RWPE2 (cell line): ENCODE measurements around the gene CTBP2.

ENCODE experiments used
- ATAC-seq: fragments of 200-7000 bp; cut with Tn5 transposase; 3 replicates; pipeline ENCODE4 v1.9.1; 2021; ENCODE audit warnings: low read depth
- DNase-seq: peaks from one replicate; pipeline ENCODE4 v3.0.0-alpha.2; 2020; ENCODE audit warnings: low spot score
- H3K27ac ChIP-seq: fragments of 450-650 bp; 2 replicates; pipeline ENCODE4 v1.5.1; 2017; ENCODE audit warnings: mild to moderate bottlenecking; ENCODE audit not compliant: poor library complexity, severe bottlenecking
- H3K27me3 ChIP-seq: fragments of 250-450 bp; sonication (Bioruptor Pico); 2 replicates; pipeline ENCODE4 v1.5.1; 2021; ENCODE audit warnings: mild to moderate bottlenecking, moderate library complexity; ENCODE audit not compliant: insufficient read depth, poor library complexity, severe bottlenecking
- H3K36me3 ChIP-seq: fragments of 250-450 bp; sonication (Bioruptor Pico); 2 replicates; pipeline ENCODE4 v1.5.1; 2020; ENCODE audit warnings: low read depth, mild to moderate bottlenecking, moderate library complexity
- H3K4me1 ChIP-seq: fragments of 250-450 bp; sonication (Bioruptor Pico); 2 replicates; pipeline ENCODE4 v1.5.1; 2021; ENCODE audit warnings: mild to moderate bottlenecking, moderate library complexity; ENCODE audit not compliant: insufficient read depth, poor library complexity, severe bottlenecking
- H3K4me3 ChIP-seq: fragments of 250-450 bp; sonication (Bioruptor Pico); 2 replicates; pipeline ENCODE4 v1.5.1; 2021; ENCODE audit warnings: mild to moderate bottlenecking, moderate library complexity; ENCODE audit not compliant: severe bottlenecking
- H3K9me3 ChIP-seq: fragments of 250-450 bp; sonication (Bioruptor Pico); 2 replicates; pipeline ENCODE4 v1.5.1; 2021; ENCODE audit warnings: mild to moderate bottlenecking, moderate library complexity; ENCODE audit not compliant: severe bottlenecking
- TF ChIP-seq, protein P1 (sequence below): fragments of 450-650 bp; IDR thresholded peaks from one replicate; pipeline ENCODE4 v1.5.1; 2017; ENCODE audit warnings: mild to moderate bottlenecking, moderate library complexity; ENCODE audit not compliant: poor library complexity, severe bottlenecking

The CTBP2 gene

DNA sequence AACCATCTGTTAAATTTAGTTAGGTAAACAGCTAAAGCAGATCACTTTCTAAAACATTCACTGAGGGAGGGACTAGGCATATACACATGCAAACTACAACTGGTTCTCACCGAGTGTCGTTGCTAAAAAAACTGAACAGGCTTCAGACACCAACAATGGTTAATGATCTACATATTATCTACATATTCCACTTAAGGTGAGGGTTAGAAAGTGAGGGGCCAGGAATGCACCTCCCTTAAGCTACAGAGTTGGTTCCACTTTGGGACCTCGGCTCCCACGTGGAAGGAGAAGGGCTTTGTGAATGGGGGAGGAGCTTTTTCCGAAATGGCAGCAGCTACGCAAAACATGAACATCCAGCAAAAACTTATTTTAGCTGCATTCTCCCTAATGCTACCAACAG is 5.8 kb downstream of the CTBP2 start:
- Histone ChIP-seq H3K4me1 (peaks cover 61% of the 10 kb centered on the region), H3K4me3 (no peak overlapping the region), H3K36me3 (peaks cover 60% of the 10 kb centered on the region), H3K27me3 (no peaks in the 10 kb centered on the region), H3K27ac (peak overlapping the region; percentile 89), H3K9me3 (no peaks in the 10 kb centered on the region)
- ATAC-seq (no peak), DNase-seq (no peak)
- TF ChIP-seq, protein P1, sequence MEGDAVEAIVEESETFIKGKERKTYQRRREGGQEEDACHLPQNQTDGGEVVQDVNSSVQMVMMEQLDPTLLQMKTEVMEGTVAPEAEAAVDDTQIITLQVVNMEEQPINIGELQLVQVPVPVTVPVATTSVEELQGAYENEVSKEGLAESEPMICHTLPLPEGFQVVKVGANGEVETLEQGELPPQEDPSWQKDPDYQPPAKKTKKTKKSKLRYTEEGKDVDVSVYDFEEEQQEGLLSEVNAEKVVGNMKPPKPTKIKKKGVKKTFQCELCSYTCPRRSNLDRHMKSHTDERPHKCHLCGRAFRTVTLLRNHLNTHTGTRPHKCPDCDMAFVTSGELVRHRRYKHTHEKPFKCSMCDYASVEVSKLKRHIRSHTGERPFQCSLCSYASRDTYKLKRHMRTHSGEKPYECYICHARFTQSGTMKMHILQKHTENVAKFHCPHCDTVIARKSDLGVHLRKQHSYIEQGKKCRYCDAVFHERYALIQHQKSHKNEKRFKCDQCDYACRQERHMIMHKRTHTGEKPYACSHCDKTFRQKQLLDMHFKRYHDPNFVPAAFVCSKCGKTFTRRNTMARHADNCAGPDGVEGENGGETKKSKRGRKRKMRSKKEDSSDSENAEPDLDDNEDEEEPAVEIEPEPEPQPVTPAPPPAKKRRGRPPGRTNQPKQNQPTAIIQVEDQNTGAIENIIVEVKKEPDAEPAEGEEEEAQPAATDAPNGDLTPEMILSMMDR, result no peak

GRCh38 chr10:125153703-125154490 is 6.5 kb downstream of the CTBP2 start:
- DNase-seq (no peak), ATAC-seq (peak; percentile 20; the same call in 2 of the 3 replicates)
- TF ChIP-seq, protein P1, result no peak
- H3K4me1 ChIP-seq, result peaks cover 68% of the 10 kb centered on the region
- H3K27me3 ChIP-seq, result no peaks in the 10 kb centered on the region
- H3K36me3 ChIP-seq, result peaks cover 66% of the 10 kb centered on the region
- H3K9me3 ChIP-seq, result no peaks in the 10 kb centered on the region
- H3K4me3 ChIP-seq, result no peak overlapping the region
- H3K27ac ChIP-seq, result peak overlapping the region; percentile 89

- H3K36me3 ChIP-seq, result peaks cover 65% of the 10 kb centered on the region
- H3K4me1 ChIP-seq, result peaks cover 75% of the 10 kb centered on the region
- H3K27me3 ChIP-seq, result no peaks in the 10 kb centered on the region
- no peak for DNase-seq
- ATAC-seq, result peak; percentile 23; the same call in 2 of the 3 replicates
- TF ChIP-seq, protein P1, result peak; percentile 8
- no peaks in the 10 kb centered on the region for H3K9me3 ChIP-seq
- peak overlapping the region; percentile 16 for H3K4me3 ChIP-seq
- peak overlapping the region; percentile 89 for H3K27ac ChIP-seq
Observed at GRCh38 chr10:125152450-125153368, 7.7 kb downstream of the CTBP2 start.

- Histone ChIP-seq H3K9me3 (no peaks in the 10 kb centered on the region), H3K27ac (peak overlapping the region; percentile 89), H3K4me1 (peaks cover 84% of the 10 kb centered on the region), H3K4me3 (peak overlapping the region; percentile 16), H3K27me3 (no peaks in the 10 kb centered on the region), H3K36me3 (peaks cover 63% of the 10 kb centered on the region)
- ATAC-seq, result 0 out of 3 replicates have a peak, but pooled peaks have one; percentile 13
- no peak for DNase-seq
- TF ChIP-seq, protein P1, result no peak
Observed at GRCh38 chr10:125151553-125152449, 8.6 kb downstream of the CTBP2 start.
